OCI-LY7 (cell line): ENCODE measurements around the gene ATP11A. TPM values are rescaled to one million over a fixed set of nuclear protein-coding genes. Genes with fewer than 3 reads are reported as not detected.

Experiments
- BruUV-seq: library from RNA; stranded (reverse); fragments of 400-500 nt; replicated peaks from 2 replicates; lab custom pipeline; 2021; lab: Mats Ljungman, UMichigan
- CTCF ChIA-PET: fragments of 300-600 bp; sonication (Branson Sonifier 250); formaldehyde crosslinking; loops from one replicate; lab custom pipeline; 2022; ENCODE audit warnings: antibody characterized with exemption; ENCODE audit not compliant: unreplicated experiment; lab: Charles Lee
- POLR2A ChIA-PET: fragments of 300-600 bp; sonication (Branson Sonifier 250); formaldehyde crosslinking; loops from one replicate; lab custom pipeline; 2022; ENCODE audit warnings: antibody characterized with exemption; lab: Charles Lee
- DNase-seq: peaks from one replicate; pipeline ENCODE4 v3.0.0-alpha.2; 2015; ENCODE audit warnings: low spot score
- H2AFZ ChIP-seq: fragments of 200-600 bp; sonication (generic), shearing (Covaris generic); 2 replicates; pipeline ENCODE4 v1.6.1; 2014; ENCODE audit warnings: mild to moderate bottlenecking, antibody characterized with exemption, low read length, moderate library complexity
- H3K27ac ChIP-seq: fragments of 200-600 bp; sonication (generic); 2 replicates; pipeline ENCODE4 v1.5.1; 2014; ENCODE audit warnings: mixed run types, low read depth, mild to moderate bottlenecking, moderate library complexity, low read length, inconsistent platforms; ENCODE audit not compliant: poor library complexity, severe bottlenecking
- H3K36me3 ChIP-seq: fragments of 200-600 bp; sonication (generic); 2 replicates; pipeline ENCODE4 v1.6.1; 2014; ENCODE audit warnings: mild to moderate bottlenecking, antibody characterized with exemption, low read length, moderate library complexity, mixed read lengths; ENCODE audit not compliant: insufficient read depth
- H3K4me1 ChIP-seq: fragments of 200-600 bp; sonication (generic); 2 replicates; pipeline ENCODE4 v1.5.1; 2014; ENCODE audit warnings: mild to moderate bottlenecking, low read length; ENCODE audit not compliant: insufficient read depth, poor library complexity, severe bottlenecking
- H3K4me2 ChIP-seq: fragments of 200-600 bp; sonication (generic); 2 replicates; pipeline ENCODE4 v1.6.1; 2014; ENCODE audit warnings: mild to moderate bottlenecking, low read length
- H3K4me3 ChIP-seq: fragments of 200-600 bp; sonication (generic); 2 replicates; pipeline ENCODE4 v1.5.1; 2014; ENCODE audit warnings: mild to moderate bottlenecking, low read depth, low read length; ENCODE audit not compliant: poor library complexity, severe bottlenecking
- H3K79me2 ChIP-seq: fragments of 200-600 bp; sonication (generic); 2 replicates; pipeline ENCODE4 v1.6.1; 2016; ENCODE audit warnings: low read depth, mild to moderate bottlenecking, low read length, moderate library complexity, mixed read lengths; ENCODE audit not compliant: insufficient read depth
- H3K9me2 ChIP-seq: fragments of 200-600 bp; sonication (generic); 2 replicates; pipeline ENCODE4 v1.6.1; 2016; ENCODE audit warnings: mild to moderate bottlenecking, low read length, mixed read lengths; ENCODE audit not compliant: insufficient read depth
- H3K9me3 ChIP-seq: fragments of 200-600 bp; sonication (generic); 2 replicates; pipeline ENCODE4 v1.6.1; 2014; ENCODE audit warnings: mild to moderate bottlenecking, mixed run types, low read length, mixed read lengths
- H4K20me1 ChIP-seq: fragments of 200-600 bp; sonication (generic); 2 replicates; pipeline ENCODE4 v1.6.1; 2014; ENCODE audit warnings: mild to moderate bottlenecking, antibody characterized with exemption, low read length, moderate library complexity, mixed read lengths; ENCODE audit not compliant: insufficient read depth
- EZH2phosphoT487 ChIP-seq: fragments of 200-600 bp; sonication (generic); IDR thresholded peaks from 2 replicates; pipeline ENCODE4 v1.6.1; 2018; ENCODE audit warnings: low read depth, borderline replicate concordance, mild to moderate bottlenecking, mixed run types, antibody characterized with exemption, low read length, moderate library complexity, mixed read lengths
- intact Hi-C: fragments of 100-400 bp; cut with micrococcal nuclease; formaldehyde crosslinking; loops from one replicate; pipeline ENCODE4 v1.10.0; 2022; ENCODE audit not compliant: unreplicated experiment
- total RNA-seq, 2 experiments: library from RNA; depleted of rRNA in 1 of 2; stranded (reverse); fragments of >200 nt in 1 of 2; shearing (Covaris generic) in 1 of 2; gene quantifications; 2 replicates each; pipeline ENCODE4 v1.2.3, GENCODE V29; 2014 to 2022
- TF ChIP-seq, protein P1 (sequence below): fragments of 200-600 bp; sonication (generic); conservative IDR thresholded peaks from 2 replicates; pipeline ENCODE4 v1.5.1; 2014; ENCODE audit warnings: mild to moderate bottlenecking, antibody characterized with exemption, low read length, moderate library complexity, mixed read lengths

ATP11A gene
- total RNA-seq, 2 experiments from 2014 or later, result 8.8 to 23.1 TPM

DNA sequence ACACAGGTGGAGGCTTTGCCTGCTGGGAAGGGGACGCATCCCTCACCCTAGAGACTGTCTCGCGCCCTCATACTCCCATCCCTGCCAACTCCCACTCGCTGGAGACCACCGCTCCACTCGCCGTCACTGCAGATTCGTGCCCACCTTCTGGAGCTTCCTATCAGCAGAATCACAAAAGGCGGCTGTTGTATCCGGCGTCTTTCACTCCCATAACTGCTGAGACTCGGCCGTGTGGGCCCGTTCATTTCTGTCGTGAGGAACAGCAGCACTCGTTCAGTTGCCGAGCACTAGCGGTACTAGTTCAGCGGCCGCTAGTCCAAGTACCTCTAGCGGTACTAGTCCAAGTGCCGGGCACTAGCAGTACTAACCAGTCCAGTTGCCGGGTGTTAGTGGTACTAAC is 154.6 kb downstream of the ATP11A start:
- no peak overlapping the region for H3K4me2 ChIP-seq
- H3K79me2 ChIP-seq, result no peaks in the 10 kb centered on the region
- H3K4me1 ChIP-seq, result peaks cover 3% of the 10 kb centered on the region
- no peaks in the 10 kb centered on the region for H4K20me1 ChIP-seq
- CTCF ChIA-PET, result no interaction called here
- intact Hi-C loops, result no loop called here
- POLR2A ChIA-PET, result no interaction called here
- no peaks in the 10 kb centered on the region for H3K36me3 ChIP-seq
- no peak overlapping the region for H3K27ac ChIP-seq
- H3K4me3 ChIP-seq, result no peak overlapping the region
- no peak for DNase-seq
- BruUV-seq, result no TSS peak
- no peak for TF ChIP-seq EZH2phosphoT487
- TF ChIP-seq, protein P1, sequence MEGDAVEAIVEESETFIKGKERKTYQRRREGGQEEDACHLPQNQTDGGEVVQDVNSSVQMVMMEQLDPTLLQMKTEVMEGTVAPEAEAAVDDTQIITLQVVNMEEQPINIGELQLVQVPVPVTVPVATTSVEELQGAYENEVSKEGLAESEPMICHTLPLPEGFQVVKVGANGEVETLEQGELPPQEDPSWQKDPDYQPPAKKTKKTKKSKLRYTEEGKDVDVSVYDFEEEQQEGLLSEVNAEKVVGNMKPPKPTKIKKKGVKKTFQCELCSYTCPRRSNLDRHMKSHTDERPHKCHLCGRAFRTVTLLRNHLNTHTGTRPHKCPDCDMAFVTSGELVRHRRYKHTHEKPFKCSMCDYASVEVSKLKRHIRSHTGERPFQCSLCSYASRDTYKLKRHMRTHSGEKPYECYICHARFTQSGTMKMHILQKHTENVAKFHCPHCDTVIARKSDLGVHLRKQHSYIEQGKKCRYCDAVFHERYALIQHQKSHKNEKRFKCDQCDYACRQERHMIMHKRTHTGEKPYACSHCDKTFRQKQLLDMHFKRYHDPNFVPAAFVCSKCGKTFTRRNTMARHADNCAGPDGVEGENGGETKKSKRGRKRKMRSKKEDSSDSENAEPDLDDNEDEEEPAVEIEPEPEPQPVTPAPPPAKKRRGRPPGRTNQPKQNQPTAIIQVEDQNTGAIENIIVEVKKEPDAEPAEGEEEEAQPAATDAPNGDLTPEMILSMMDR, result no peak
- H2AFZ ChIP-seq, result no peak overlapping the region
- no peaks in the 10 kb centered on the region for H3K9me2 ChIP-seq
- no peaks in the 10 kb centered on the region for H3K9me3 ChIP-seq

DNA sequence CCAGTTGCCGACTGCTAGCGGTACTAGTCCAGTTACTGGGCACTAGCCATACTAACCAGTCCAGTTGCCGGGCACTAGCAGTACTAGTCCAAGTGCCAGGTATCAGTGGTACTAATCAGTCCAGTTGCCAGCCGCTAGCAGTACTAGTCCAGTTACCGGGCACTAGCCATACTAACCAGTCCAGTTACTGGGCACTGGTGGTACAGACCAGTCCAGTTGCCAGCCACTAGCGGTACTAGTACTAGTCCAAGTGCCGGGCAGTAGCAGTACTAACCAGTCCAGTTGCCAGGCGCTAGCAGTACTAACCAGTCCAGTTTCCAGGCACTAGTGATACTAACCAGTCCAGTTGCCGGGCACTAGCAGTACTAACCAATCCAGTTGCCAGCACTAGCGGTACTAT is 155.0 kb downstream of the ATP11A start:
- H3K4me2 ChIP-seq, result no peak overlapping the region
- H3K9me3 ChIP-seq, result no peaks in the 10 kb centered on the region
- intact Hi-C loops, result no loop called here
- BruUV-seq, result no TSS peak
- no peaks in the 10 kb centered on the region; the same call in 1 of the 2 replicates for H3K36me3 ChIP-seq
- H3K4me1 ChIP-seq, result no peaks in the 10 kb centered on the region
- H3K9me2 ChIP-seq, result no peaks in the 10 kb centered on the region
- POLR2A ChIA-PET, result no interaction called here
- DNase-seq, result no peak
- CTCF ChIA-PET, result no interaction called here
- H3K4me3 ChIP-seq, result no peak overlapping the region
- H4K20me1 ChIP-seq, result no peaks in the 10 kb centered on the region
- no peak overlapping the region for H2AFZ ChIP-seq
- no peak overlapping the region for H3K27ac ChIP-seq
- H3K79me2 ChIP-seq, result no peaks in the 10 kb centered on the region
- TF ChIP-seq EZH2phosphoT487, result no peak
- TF ChIP-seq, protein P1, result no peak

DNA sequence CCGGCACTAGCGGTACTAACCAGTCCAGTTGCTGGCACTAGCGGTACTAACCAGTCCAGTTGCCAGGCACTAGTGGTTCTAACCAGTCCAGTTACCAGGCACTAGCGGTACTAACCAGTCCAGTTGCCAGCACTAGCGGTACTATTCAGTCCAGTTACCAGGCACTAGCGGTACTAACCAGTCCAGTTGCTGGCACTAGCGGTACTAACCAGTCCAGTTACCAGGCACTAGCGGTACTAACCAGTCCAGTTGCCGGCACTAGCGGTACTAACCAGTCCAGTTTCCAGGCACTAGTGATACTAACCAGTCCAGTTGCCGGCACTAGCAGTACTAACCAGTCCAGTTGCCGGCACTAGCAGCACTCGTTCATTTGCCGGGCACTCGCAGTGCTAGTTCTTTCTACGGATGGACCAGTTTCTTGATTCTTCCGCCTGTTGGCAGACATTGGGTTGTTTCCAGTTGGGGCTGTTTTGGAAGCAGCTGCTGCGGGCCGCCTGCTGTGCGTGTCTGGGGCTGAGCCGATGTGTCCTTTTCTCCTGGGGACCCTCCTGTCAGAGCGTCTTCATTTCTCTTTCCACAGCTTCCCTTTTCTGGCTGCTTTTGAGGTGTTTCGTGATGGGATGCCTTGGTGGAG is 155.8 kb downstream of the ATP11A start:
- CTCF ChIA-PET, result no interaction called here
- Histone ChIP-seq H3K27ac (no peak overlapping the region), H3K4me3 (no peak overlapping the region), H3K4me2 (no peak overlapping the region), H3K36me3 (no peaks in the 10 kb centered on the region; the same call in 1 of the 2 replicates), H2AFZ (no peak overlapping the region), H3K9me3 (no peaks in the 10 kb centered on the region), H3K9me2 (no peaks in the 10 kb centered on the region), H4K20me1 (no peaks in the 10 kb centered on the region), H3K4me1 (no peaks in the 10 kb centered on the region), H3K79me2 (no peaks in the 10 kb centered on the region)
- TF ChIP-seq EZH2phosphoT487, result no peak
- TF ChIP-seq, protein P1, result no peak
- BruUV-seq, result no TSS peak
- POLR2A ChIA-PET, result no interaction called here
- intact Hi-C loops, result no loop called here
- DNase-seq, result no peak
